ENCODE data around the gene S100A16. TPM values are rescaled to one million over a fixed set of nuclear protein-coding genes. Genes with fewer than 3 reads are reported as not detected.
A peak's percentile ranks its signal among the peaks of the same experiment; 100 is the strongest.

Gene S100A16
- total and polyA plus RNA-seq, 9 of the 15 experiments (the other 6 are each of a cell fraction or from before 2014, with no cell fraction given): 1.6 to 6.9 (median 4.3) TPM

DNA sequence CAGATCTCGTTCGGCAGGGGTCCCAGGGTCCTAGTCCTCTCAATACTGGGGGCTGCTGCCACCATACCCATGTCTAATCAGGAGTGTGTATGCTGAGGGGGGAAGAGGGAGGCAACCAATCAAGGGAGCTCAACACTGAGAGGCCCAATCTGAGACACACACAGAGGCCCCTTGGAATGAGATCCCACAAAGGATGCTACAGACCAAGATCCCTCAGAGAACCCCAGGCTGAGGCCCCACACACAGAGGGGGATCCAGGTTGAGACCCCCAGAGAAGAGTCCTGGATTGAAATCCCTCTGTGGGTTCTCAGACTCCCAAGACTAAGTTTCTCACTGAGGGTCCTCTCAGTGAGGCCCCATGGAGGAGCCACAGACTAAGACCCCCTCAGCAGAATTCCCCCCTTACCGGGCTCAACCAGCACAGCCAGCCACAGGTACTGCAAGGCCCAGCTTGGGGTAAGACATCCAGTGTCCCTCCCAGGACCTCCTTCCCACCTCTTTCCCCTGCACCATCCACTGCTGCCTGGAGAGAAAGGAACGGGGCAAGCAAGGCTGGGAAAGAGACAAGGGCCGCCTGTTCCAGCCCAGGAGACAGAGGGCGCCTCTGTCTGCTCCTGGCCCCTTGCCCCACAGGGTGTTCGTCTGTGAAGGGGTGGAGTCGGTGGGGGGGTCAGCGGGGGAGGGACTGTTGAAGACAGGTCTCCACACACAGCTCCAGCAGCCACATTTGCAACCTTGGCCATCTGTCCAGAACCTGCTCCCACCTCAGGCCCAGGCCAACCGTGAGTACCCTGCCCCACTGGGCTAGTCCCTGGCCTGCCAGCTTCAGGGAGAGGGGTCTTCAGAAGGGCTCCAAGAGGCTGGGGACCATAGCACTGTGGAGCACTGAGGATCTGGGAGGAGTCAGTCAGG is 15.0 kb upstream of the S100A16 start, which contains the start of gene S100A1 (continued):
- TF ChIP-seq TEAD1 (CRISPR knock-in tag; IDR thresholded peaks at IDR 0.05) (0 out of 4 replicates have a peak, but pooled peaks of 1 of the 2 experiments have one; percentile 6), CREM (IDR thresholded peaks at IDR 0.05; ENCODE audit: low read depth) (peak; percentile 27; the same call in 1 of the 2 replicates), MTA3 (IDR thresholded peaks at IDR 0.05; ENCODE audit: borderline replicate concordance) (peak; percentile 43; the same call in 1 of the 2 replicates), NBN (IDR thresholded peaks at IDR 0.05; ENCODE audit: low read depth) (no peak), POLR2G (IDR thresholded peaks at IDR 0.05; ENCODE audit: low read depth, low read length) (peak; percentile 50; the same call in 1 of the 2 replicates), ZKSCAN1 (IDR thresholded peaks at IDR 0.05; ENCODE audit: low read depth, low read length) (no peak), JUND (IDR thresholded peaks at IDR 0.05; ENCODE audit: borderline replicate concordance, low read depth, low read length) (0 out of 2 replicates have a peak, but pooled peaks have one; percentile 4), JUND (tag; IDR thresholded peaks at IDR 0.05; ENCODE audit: borderline replicate concordance, low read depth, low read length) (no peak), ZNF217 (CRISPR knock-in tag; IDR thresholded peaks at IDR 0.05) (no peak), SMARCC2 (IDR thresholded peaks at IDR 0.05; ENCODE audit: low read depth) (0 out of 2 replicates have a peak, but pooled peaks have one; percentile 0), GATAD2A (IDR thresholded peaks at IDR 0.05) (0 out of 2 replicates have a peak, but pooled peaks have one; percentile 35), ARNT (IDR thresholded peaks at IDR 0.05) (no peak), RAD21 (CRISPR knock-in tag; conservative IDR thresholded peaks at IDR 0.05 in 1 of 2, IDR thresholded peaks at IDR 0.05 in 1 of 2) (peak; percentile 21 to 33; a peak in 1 of 4 replicates), MAZ (CRISPR knock-in tag; conservative IDR thresholded peaks at IDR 0.05 in 1 of 2, IDR thresholded peaks at IDR 0.05 in 1 of 2) (peak in 1 of 2 experiments; percentile 59; a peak in 2 of 4 replicates), SIN3B (IDR thresholded peaks at IDR 0.05; ENCODE audit: low read depth) (peak; percentile 37; the same call in 1 of the 2 replicates), PHB (CRISPR knock-in tag; IDR thresholded peaks at IDR 0.05) (peak; percentile 63; the same call in 1 of the 2 replicates), CHD2 (IDR thresholded peaks at IDR 0.05; ENCODE audit: low read depth, low read length) (no peak), GTF2F1 (IDR thresholded peaks at IDR 0.05; ENCODE audit: low read depth, low read length) (no peak), FOXP1 (CRISPR knock-in tag; IDR thresholded peaks at IDR 0.05) (0 out of 2 replicates have a peak, but pooled peaks have one; percentile 1), HDAC2 (IDR thresholded peaks at IDR 0.05) (peak; percentile 6; the same call in 1 of the 2 replicates), ZBTB7A (IDR thresholded peaks at IDR 0.05; ENCODE audit: borderline replicate concordance, control insufficient read depth, low read depth, low read length) (peak; percentile 97), SMARCA5 (IDR thresholded peaks at IDR 0.05) (no peak)
- TF ChIP-seq, protein P1, sequence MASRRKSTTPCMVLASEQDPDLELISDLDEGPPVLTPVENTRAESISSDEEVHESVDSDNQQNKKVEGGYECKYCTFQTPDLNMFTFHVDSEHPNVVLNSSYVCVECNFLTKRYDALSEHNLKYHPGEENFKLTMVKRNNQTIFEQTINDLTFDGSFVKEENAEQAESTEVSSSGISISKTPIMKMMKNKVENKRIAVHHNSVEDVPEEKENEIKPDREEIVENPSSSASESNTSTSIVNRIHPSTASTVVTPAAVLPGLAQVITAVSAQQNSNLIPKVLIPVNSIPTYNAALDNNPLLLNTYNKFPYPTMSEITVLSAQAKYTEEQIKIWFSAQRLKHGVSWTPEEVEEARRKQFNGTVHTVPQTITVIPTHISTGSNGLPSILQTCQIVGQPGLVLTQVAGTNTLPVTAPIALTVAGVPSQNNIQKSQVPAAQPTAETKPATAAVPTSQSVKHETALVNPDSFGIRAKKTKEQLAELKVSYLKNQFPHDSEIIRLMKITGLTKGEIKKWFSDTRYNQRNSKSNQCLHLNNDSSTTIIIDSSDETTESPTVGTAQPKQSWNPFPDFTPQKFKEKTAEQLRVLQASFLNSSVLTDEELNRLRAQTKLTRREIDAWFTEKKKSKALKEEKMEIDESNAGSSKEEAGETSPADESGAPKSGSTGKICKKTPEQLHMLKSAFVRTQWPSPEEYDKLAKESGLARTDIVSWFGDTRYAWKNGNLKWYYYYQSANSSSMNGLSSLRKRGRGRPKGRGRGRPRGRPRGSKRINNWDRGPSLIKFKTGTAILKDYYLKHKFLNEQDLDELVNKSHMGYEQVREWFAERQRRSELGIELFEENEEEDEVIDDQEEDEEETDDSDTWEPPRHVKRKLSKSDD (conservative IDR thresholded peaks at IDR 0.05; ENCODE audit: low read length): 0 out of 2 replicates have a peak, but pooled peaks have one; percentile 59
- TF ChIP-seq, protein P2, sequence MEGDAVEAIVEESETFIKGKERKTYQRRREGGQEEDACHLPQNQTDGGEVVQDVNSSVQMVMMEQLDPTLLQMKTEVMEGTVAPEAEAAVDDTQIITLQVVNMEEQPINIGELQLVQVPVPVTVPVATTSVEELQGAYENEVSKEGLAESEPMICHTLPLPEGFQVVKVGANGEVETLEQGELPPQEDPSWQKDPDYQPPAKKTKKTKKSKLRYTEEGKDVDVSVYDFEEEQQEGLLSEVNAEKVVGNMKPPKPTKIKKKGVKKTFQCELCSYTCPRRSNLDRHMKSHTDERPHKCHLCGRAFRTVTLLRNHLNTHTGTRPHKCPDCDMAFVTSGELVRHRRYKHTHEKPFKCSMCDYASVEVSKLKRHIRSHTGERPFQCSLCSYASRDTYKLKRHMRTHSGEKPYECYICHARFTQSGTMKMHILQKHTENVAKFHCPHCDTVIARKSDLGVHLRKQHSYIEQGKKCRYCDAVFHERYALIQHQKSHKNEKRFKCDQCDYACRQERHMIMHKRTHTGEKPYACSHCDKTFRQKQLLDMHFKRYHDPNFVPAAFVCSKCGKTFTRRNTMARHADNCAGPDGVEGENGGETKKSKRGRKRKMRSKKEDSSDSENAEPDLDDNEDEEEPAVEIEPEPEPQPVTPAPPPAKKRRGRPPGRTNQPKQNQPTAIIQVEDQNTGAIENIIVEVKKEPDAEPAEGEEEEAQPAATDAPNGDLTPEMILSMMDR (IDR thresholded peaks at IDR 0.05 in 2 of 3, conservative IDR thresholded peaks at IDR 0.05 in 1 of 3; ENCODE audit: insufficient read depth in 2 of 3, low read depth in 1 of 3, low read length in 3 of 3): peak; percentile 26 to 70 (median 58); a peak in 5 of 6 replicates

All from K562 (cell line).